ENCODE results near the gene NCAM1. TPM values are rescaled to one million over a fixed set of nuclear protein-coding genes. Genes with fewer than 3 reads are reported as not detected.

The NCAM1 gene
- total and polyA plus RNA-seq, 9 of the 15 experiments (the other 6 are each of a cell fraction or from before 2014, with no cell fraction given): 0.09 to 0.23 TPM; not detected in 7

DNA sequence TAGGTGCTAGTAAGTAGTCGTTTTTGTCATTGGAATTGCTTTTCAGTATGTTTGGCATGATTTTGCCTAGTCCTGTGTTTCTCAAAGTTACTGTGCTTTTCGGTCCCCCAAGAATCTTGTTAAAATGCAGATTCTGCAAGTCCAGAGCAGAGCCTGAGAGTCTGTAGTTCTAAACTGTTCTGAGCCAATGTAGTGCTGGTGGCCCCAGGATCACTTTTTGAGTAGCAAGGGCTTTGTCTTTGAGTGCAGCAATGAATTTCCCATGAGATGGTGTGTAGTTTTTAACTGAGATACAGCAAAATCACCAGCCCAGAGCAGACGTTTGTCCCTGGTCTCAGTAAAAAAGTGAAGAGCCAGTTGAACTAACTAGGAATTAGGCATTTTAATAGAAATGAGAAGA is 122.4 kb downstream of the NCAM1 start:
- Histone ChIP-seq H3K79me2 (ENCODE audit: control insufficient read depth, insufficient read depth, low read length) (no peaks in the 10 kb centered on the region), H3K27me3 (ENCODE audit: control insufficient read depth in 2 of 2, insufficient read depth in 2 of 2, low read length in 2 of 2) (peaks cover 4 to 7% of the 10 kb centered on the region in 2 experiments; a peak in 4 of 5 replicates), H2AFZ (ENCODE audit: low read depth, low read length) (no peak overlapping the region), H3K4me2 (ENCODE audit: insufficient read depth, low read length) (no peak overlapping the region), H4K20me1 (replicated peaks; ENCODE audit: control insufficient read depth, insufficient read depth, low read length) (no peaks in the 10 kb centered on the region), H3K9me3 (replicated peaks; ENCODE audit: control insufficient read depth, insufficient read depth, low read depth, low read length) (no peaks in the 10 kb centered on the region), H3K36me3 (ENCODE audit: control insufficient read depth, insufficient read depth, low read length) (no peaks in the 10 kb centered on the region), H3K4me1 (replicated peaks in 1 of 2; ENCODE audit: control insufficient read depth in 2 of 2, insufficient read depth in 2 of 2, low read length in 2 of 2) (no peaks in the 10 kb centered on the region), H3K4me3 (no peak overlapping the region), H3K9ac (ENCODE audit: insufficient read depth in 1 of 2, low read depth in 2 of 2, low read length in 2 of 2) (no peak overlapping the region), H3K9me1 (ENCODE audit: control insufficient read depth, insufficient read depth, low read length) (no peaks in the 10 kb centered on the region), H3K27ac (ENCODE audit: extremely low read depth, low read depth, low read length) (no peak overlapping the region)
- in situ Hi-C loops (cut with MboI): no loop called here
- no peak for ATAC-seq
- no peak for FAIRE-seq
- intact Hi-C loops (cut with micrococcal nuclease): no loop called here
- DNase-seq (ENCODE audit: extremely low read depth in 1 of 4, low spot score in 3 of 4): no peak
- BruUV-seq (replicated peaks): no TSS peak
- ChIA-PET POLR2A (interaction anchor here (1.0 kb wide), 1 partner anchor 11 kb away, joined by 3 read pairs; no protein-coding TSS in a partner anchor), CTCF (ENCODE audit: low intra/inter-chr PET ratio) (no interaction called here)
- 0% methylated on average over 3 of the region's 3 CpGs for WGBS (ENCODE audit: insufficient coverage, low coverage, missing lambda C conversion rate)
- no peak for TF ChIP-seq NFIX (CRISPR knock-in tag; IDR thresholded peaks at IDR 0.05; ENCODE audit: low read depth)
- no peak for TF ChIP-seq RBM17 (IDR thresholded peaks at IDR 0.05; ENCODE audit: borderline replicate concordance, low read depth, low read length)
- TF ChIP-seq, protein P1, sequence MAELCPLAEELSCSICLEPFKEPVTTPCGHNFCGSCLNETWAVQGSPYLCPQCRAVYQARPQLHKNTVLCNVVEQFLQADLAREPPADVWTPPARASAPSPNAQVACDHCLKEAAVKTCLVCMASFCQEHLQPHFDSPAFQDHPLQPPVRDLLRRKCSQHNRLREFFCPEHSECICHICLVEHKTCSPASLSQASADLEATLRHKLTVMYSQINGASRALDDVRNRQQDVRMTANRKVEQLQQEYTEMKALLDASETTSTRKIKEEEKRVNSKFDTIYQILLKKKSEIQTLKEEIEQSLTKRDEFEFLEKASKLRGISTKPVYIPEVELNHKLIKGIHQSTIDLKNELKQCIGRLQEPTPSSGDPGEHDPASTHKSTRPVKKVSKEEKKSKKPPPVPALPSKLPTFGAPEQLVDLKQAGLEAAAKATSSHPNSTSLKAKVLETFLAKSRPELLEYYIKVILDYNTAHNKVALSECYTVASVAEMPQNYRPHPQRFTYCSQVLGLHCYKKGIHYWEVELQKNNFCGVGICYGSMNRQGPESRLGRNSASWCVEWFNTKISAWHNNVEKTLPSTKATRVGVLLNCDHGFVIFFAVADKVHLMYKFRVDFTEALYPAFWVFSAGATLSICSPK (IDR thresholded peaks at IDR 0.05; ENCODE audit: borderline replicate concordance): no peak
- TF ChIP-seq NCOA1 (IDR thresholded peaks at IDR 0.05; ENCODE audit: low read depth): no peak
- no peak for TF ChIP-seq HMGN3 (IDR thresholded peaks at IDR 0.05; ENCODE audit: borderline replicate concordance, extremely low read depth, insufficient read length, low read depth, low read length)
- no peak for TF ChIP-seq XRCC3 (IDR thresholded peaks at IDR 0.05)
- no peak for TF ChIP-seq PML (IDR thresholded peaks at IDR 0.05; ENCODE audit: low read length)
- TF ChIP-seq, protein P2, sequence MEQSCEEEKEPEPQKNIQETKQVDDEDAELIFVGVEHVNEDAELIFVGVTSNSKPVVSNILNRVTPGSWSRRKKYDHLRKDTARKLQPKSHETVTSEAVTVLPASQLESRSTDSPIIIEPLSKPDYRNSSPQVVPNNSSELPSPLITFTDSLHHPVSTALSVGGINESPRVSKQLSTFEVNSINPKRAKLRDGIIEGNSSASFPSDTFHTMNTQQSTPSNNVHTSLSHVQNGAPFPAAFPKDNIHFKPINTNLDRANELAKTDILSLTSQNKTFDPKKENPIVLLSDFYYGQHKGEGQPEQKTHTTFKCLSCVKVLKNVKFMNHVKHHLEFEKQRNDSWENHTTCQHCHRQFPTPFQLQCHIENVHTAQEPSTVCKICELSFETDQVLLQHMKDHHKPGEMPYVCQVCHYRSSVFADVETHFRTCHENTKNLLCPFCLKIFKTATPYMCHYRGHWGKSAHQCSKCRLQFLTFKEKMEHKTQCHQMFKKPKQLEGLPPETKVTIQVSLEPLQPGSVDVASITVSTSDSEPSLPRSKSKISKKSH (CRISPR knock-in tag; IDR thresholded peaks at IDR 0.05): no peak
- no peak for TF ChIP-seq OTX1 (CRISPR knock-in tag; IDR thresholded peaks at IDR 0.05)
- TF ChIP-seq, protein P3, sequence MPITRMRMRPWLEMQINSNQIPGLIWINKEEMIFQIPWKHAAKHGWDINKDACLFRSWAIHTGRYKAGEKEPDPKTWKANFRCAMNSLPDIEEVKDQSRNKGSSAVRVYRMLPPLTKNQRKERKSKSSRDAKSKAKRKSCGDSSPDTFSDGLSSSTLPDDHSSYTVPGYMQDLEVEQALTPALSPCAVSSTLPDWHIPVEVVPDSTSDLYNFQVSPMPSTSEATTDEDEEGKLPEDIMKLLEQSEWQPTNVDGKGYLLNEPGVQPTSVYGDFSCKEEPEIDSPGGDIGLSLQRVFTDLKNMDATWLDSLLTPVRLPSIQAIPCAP (CRISPR knock-in tag; IDR thresholded peaks at IDR 0.05; ENCODE audit: borderline replicate concordance): no peak
- no peak for TF ChIP-seq MYBL2 (IDR thresholded peaks at IDR 0.05; ENCODE audit: low read depth)
- TF ChIP-seq MYBL2 (CRISPR knock-in tag; IDR thresholded peaks at IDR 0.05; ENCODE audit: borderline replicate concordance): no peak
- TF ChIP-seq MIER1 (IDR thresholded peaks at IDR 0.05; ENCODE audit: low read depth): no peak
- TF ChIP-seq NR2C2 (CRISPR knock-in tag; IDR thresholded peaks at IDR 0.05): no peak
- TF ChIP-seq NR2C2 (tag; IDR thresholded peaks at IDR 0.05): no peak
- TF ChIP-seq SRF (CRISPR knock-in tag; IDR thresholded peaks at IDR 0.05): no peak
- TF ChIP-seq, protein P4, sequence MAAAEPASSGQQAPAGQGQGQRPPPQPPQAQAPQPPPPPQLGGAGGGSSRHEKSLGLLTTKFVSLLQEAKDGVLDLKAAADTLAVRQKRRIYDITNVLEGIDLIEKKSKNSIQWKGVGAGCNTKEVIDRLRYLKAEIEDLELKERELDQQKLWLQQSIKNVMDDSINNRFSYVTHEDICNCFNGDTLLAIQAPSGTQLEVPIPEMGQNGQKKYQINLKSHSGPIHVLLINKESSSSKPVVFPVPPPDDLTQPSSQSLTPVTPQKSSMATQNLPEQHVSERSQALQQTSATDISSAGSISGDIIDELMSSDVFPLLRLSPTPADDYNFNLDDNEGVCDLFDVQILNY (CRISPR knock-in tag; IDR thresholded peaks at IDR 0.05): no peak
- no peak for TF ChIP-seq LCOR (CRISPR knock-in tag; IDR thresholded peaks at IDR 0.05)
- TF ChIP-seq BRD4 (IDR thresholded peaks at IDR 0.05): no peak
- TF ChIP-seq ZNF584 (CRISPR knock-in tag; IDR thresholded peaks at IDR 0.05; ENCODE audit: low read depth): no peak

Data from K562 (cell line).